Activated CD4-positive, alpha-beta T cell treated with anti-CD3 and anti-CD28 coated beads, Interleukin-2, Interleukin-6, amounts not matched to agents 100 ng/mL and 50 ng/mL, durations not matched to agents 16 hours and 8 hours (primary cell): ENCODE data around the gene NUDC.
"Not testable (repeated sequence)": the region's sequence is repeated elsewhere in the genome, so short reads cannot be mapped to it uniquely, and the experiment has no call there.

ENCODE experiments used
- DNase-seq: peaks from one replicate; pipeline ENCODE4 v3.0.0-alpha.2; 2020

Gene NUDC

GRCh38 chr1:26921540-26922430, at the start of gene NUDC:
TSS of gene NUDC (plus strand) at chr1:26921743. CDS start at chr1:26921849, 106 bp downstream.
- DNase-seq: peak; percentile 99

DNA sequence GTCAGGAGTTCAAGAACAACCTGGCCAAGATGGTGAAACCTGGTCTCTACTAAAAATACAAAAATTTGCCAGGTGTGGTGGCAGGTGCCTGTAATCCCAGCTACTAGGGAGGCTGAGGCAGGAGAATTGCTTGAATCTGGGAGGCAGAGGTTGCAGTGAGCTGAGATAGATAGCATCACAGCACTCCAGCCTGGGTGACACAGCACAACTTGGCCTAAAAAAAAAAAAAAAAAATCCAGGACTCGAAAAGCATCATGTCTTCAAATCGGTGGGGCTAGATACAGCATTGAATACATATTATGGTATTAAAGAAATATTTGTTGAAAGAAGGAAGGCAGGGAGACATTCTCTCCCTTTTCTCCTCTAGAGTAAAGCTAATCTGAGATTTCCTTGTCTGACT, 48.4 kb upstream of the NUDC start:
- not testable (repeated sequence) for DNase-seq

DNA sequence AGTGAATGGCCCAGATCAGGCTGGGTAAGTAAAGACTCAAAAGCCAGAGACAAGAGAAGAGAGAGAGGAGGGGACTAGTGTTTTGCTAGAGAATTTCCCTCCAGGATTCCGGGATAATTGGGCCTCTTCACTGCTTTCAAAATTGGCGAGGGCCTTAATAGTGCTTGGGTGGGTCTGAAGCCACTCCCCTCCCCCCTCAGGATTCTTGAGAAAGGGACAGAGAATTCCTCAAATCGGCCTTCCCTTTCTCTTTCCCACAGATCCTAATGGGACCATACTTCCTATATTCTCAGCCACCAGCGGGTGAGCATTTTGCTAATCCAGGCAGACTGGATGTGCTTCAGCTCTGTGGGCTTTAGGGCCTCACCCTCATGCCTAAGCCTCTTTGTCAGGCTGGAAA, 46.6 kb upstream of the NUDC start:
- DNase-seq: no peak

- DNase-seq: no peak
Observed at GRCh38 chr1:26877326-26877725, 44.2 kb upstream of the NUDC start.

- DNase-seq: no peak
Observed at GRCh38 chr1:26879793-26880192, 41.8 kb upstream of the NUDC start.

- not testable (repeated sequence) for DNase-seq
Observed at GRCh38 chr1:26881611-26882010, 39.9 kb upstream of the NUDC start.

GRCh38 chr1:26882696-26883463, 38.7 kb upstream of the NUDC start:
- DNase-seq: no peak

DNA sequence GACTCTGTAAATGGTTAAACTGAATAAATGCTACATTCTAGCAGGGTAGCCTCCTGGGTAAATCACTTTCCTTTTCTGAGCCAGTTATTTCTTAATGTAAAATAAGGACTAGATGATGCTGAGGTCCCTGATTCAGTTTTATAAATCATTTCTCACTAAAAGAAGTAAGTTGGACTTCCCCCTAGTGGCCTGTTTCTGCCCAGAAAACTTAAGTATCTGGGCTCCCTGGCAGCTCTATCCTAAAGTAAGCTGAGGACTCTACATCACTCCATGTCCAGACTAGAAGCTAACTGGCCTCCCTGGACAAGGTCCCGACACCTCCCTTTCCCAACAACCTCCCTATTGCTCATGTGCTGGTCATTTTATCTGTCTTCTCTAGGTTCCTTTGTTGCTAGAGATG, 34.4 kb upstream of the NUDC start:
- DNase-seq: peak; percentile 27

- no peak for DNase-seq
Observed at GRCh38 chr1:26888231-26888630, 33.3 kb upstream of the NUDC start.

DNA sequence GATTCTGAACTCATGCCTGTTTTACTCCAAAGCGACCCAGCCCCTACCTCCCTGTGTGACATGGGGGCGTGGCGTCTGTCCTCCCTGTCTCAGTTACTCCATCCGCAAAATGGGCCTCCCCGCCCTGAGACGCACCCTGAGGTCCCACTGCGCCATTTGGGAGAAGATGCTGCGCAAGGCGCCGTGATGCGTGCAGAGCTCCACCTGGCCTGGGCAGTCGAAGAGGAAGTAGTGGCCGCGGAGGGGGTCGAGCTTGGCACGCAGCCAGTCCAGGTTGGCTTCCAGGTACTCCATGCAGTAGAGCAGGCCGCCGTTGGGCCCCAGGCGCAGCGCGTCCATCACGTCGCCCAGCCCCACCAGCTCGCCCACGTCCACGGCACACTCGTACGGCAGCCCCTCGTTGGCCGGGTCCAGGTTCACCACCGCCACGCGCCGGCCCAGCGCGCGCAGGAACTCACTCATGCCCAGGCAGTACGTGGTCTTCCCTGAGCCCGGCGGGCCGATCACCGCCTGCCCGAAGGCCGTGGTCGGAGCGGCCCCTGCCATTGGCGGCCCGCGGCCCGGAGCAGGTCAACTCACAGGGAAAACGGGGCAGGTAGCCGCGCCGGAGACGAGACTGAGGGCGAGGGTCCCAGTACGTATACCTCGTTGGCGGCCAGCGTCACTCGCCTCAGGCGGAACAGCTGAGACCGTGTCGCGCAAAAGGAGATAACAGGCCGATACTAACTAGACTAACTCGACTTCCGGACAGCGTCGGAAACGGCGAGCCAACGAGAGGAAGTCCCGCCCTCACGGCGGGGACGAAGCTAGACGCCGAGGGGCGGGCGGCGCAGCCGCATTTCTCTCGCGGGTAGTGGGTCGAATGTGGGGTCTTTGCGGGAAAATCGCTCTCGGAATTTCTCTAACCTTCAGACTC, 31.7 kb upstream of the NUDC start, which contains the start of gene GPN2:
TSS of gene GPN2 (minus strand) at position 733 of the 916 bp plus-strand sequence. CDS start at position 546, 187 bp downstream.
- DNase-seq: peak; percentile 89

DNA sequence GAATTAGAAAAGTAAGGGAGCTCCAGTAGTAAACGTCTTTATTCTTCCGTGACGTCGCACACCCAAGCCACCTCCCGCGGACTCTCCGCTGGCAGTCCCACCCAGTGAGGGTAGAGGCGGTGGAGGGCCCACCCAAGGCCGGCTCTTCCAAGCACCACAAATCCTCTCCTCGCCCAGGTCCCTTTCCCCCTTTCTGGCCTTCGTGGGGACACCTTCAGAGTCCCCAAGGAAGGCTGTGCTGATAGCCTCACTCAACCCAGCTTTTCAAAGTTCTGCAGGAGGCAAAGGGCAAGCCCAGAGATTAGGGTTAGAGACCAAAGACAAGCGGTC, 31.1 kb upstream of the NUDC start:
- DNase-seq: no peak

GRCh38 chr1:26894263-26894662, 27.3 kb upstream of the NUDC start:
- no peak for DNase-seq

DNA sequence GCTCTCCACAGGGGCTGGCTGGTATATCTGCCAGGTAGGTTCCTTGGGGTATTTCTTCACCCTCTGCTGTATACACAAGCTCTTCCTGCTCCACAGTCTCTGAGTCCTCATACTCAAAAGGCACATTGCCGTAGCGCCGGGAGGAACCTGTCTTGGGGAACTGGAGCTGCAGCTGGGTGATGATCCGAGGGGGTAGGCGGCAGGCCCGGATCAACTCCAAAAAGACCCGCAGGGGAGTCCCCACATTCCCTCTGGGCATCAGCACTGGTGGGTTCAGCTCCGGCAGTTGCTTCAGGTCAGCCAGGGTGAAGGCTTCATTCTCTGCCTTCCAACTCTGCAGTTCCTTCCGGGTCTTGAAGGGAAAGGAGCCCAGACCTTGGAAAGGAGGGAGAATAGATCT, 24.2 kb upstream of the NUDC start:
- DNase-seq: no peak

- peak; percentile 93 for DNase-seq
Observed at GRCh38 chr1:26900001-26900814, 21.3 kb upstream of the NUDC start, which contains the start of gene GPATCH3. TSS of gene GPATCH3 (minus strand) at chr1:26900467. CDS start at chr1:26900442, 25 bp downstream.

- DNase-seq: no peak
Observed at GRCh38 chr1:26900815-26901511, 20.6 kb upstream of the NUDC start.

DNA sequence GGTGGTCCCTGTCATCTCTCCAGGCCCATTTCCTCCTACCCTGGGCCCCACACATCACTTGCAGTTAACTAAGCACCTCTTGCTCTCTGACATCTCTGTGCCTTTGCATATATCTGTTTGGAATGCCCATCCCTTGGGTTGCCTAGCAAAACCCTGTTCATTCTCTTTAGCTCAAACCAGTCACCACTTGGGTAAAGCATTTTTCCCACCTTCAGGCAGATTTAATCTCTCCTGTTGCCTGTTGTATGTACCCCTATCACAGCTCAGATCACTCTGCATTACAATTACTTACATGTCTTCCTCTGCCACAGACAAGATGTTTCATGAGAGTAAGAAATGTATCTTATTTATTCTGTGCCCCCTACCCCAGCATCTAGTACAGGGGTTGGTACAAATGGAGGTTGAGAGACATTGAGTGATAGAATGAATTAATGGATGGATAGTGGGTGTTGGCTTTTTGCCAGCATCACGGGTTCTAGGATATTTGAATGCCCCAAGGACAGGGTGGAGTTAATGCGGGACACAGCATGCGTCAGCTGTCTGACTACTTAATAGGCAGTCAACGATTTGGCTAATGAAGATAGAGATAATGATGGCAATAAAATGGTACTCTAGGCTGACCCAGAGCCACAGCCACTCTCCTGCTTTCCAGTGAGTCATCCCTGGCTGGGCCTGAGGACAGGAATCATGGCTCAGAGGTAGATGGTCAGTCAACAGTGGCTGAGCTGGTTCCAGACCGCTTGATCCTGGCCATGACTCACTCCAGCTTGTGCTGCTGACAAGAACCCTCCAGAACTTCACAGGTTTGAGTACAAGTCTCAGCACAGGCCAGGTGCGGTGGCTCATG, 14.2 kb upstream of the NUDC start:
- DNase-seq: no peak

- DNase-seq: no peak
Observed at GRCh38 chr1:26909951-26910342, 11.6 kb upstream of the NUDC start.

GRCh38 chr1:26910343-26911160, 11.0 kb upstream of the NUDC start:
- DNase-seq: no peak

DNA sequence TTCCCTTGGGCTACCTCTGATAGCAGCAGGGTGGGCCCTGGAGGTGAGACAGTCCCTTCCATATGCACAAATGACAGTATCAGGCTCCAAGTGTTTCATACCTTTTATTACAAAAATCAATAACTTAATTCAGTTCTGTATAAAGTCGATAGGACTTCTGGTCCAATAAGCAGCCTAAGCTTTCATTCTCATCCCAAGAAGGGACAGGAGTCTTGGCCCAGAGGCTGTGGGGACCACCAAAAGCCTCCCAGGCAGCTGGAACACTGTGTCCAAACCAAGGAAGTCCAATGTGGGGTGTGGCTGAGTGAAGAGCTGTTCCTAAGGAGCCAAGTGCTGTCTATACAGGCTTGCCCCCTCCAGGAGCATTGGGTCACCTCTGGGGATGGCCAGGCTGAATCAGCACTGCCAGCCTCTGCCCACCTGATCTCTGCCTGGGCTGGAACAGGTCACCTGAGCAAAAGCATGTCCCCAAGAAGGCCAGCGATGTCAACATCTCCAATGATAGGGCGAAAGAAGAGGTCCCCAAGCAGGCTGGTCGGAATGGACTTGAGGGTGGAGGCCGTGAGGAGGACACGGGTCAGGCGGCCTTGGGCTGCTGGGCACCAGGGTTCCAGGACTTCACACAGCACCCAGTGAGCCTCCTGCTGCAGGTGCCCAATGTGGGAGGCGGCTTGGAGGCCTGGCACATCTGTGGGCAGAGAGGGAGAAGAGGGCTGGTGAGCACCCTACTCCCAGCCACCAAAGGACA, 10.0 kb upstream of the NUDC start:
- DNase-seq: no peak
